ENCODE measurements around the gene MYCBPAP.

The MYCBPAP gene

DNA sequence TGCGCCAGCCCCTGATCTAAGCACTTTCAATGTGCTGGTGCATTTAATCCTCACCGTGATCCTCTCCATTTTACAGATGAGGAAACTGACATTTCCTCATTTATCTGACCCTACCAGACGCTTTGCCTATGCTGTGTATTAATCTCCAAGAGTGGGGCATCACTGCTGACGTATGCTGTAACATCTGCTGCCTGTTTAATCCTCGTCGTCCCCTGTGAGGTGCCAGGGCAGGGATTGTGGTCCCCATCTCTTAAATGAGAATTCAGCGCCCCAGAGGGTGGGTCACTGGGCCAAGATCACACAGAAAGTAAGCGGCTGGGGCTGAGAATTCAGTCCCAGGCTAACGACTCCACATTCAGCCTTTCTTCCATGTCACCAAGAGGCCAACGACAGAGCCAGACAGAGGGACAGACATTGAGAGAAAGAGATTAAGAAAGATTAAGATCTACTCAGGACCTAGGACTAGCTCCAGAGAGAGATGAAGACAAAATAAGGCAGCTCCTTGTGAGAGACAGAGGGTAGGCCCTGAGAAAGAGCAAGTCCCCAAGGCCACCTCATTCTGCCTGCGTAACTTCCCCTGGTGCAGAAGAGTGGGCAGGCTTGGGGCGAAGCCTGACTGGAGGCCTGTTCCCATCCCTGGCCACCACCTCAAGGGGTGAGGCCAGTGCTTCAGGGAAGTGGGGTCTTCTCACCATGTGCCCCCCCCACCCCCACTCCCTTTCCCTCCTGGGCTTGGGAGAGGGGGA, 65.8 kb downstream of the MYCBPAP start:
- no peak for DNase-seq

DNA sequence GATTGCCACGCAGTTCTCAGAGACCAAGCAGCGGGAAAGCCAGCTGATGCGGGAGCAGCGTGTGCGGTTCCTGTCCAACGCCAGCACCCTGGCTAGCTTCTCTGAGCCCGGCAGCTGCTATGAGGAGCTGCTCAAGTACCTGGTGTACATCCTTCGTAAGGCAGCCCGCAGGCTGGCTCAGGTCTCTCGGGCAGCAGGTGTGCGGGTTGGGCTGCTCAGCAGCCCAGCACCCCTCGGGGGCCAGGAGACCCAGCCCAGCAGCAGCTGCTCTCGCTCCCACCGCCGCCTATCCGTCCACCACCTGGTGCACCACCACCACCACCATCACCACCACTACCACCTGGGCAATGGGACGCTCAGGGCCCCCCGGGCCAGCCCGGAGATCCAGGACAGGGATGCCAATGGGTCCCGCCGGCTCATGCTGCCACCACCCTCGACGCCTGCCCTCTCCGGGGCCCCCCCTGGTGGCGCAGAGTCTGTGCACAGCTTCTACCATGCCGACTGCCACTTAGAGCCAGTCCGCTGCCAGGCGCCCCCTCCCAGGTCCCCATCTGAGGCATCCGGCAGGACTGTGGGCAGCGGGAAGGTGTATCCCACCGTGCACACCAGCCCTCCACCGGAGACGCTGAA, 67.5 kb downstream of the MYCBPAP start:
- DNase-seq = no peak

DNA sequence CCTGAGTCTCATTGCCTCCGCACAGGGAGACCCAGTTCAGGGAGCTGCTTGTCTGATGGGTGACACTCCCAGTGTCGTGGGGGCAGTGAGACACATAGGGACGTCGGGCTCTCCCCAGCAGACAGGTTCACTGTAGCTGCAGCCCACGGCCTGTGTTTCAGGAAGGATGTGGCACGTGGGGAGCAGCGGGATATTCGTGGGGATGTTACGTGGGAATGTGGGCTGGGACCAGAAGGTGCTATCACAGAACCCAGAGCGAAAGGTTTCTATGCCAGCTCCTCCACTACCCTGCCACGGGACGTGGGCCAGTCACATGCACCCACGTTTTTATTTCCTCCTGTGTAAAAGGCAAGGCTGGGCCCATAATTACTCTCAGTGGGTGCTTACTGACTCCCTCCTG, 68.6 kb downstream of the MYCBPAP start:
- no peak for DNase-seq

DNA sequence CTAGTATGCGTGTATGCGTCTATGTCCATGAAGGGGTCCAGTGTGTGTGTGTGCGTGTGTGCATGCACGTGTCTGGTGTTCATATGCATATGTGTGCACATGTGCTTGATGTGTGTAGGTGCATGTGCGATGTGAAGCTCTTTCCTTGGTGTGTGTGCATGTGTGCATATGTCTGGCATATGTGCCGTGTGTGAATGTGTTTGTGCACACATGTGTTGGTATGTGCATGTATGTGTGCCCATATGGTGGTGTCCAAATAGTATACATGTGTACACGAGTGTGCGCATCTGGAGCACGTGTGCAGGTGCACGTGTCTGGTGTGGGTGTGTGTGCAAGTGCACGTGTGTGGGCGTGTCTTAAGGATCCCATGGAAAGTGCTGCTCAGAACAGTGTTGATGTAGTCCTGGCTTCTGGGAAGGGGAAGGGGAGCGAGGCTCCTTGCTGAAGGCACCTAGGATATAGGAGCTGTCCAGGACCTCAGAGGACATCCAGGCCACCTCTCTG, 69.3 kb downstream of the MYCBPAP start:
- no peak for DNase-seq

DNA sequence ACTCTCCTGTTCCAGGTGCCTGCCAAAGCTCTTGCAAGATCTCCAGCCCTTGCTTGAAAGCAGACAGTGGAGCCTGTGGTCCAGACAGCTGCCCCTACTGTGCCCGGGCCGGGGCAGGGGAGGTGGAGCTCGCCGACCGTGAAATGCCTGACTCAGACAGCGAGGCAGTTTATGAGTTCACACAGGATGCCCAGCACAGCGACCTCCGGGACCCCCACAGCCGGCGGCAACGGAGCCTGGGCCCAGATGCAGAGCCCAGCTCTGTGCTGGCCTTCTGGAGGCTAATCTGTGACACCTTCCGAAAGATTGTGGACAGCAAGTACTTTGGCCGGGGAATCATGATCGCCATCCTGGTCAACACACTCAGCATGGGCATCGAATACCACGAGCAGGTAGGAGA, 69.9 kb downstream of the MYCBPAP start:
- no peak for DNase-seq

DNA sequence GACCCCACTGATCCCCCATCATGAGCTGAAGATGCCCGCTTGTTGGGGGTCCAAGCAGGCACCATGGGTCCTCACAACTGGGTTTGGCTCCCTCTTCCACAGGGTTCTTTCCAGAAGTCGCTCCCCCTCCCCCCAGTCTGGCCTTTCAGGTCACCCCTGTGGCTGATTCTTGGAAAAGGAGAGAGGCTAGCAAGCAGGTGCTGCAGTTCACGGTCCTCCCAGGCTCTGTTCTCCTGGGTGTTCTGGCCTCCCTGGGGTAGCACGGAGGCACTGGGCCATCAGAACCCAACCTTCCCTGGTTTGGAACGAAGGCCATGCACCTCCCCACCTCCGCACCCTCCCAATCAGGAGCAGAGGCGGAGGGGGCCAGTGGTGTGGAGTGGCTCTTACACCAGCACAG, 71.2 kb downstream of the MYCBPAP start:
- no peak for DNase-seq

DNA sequence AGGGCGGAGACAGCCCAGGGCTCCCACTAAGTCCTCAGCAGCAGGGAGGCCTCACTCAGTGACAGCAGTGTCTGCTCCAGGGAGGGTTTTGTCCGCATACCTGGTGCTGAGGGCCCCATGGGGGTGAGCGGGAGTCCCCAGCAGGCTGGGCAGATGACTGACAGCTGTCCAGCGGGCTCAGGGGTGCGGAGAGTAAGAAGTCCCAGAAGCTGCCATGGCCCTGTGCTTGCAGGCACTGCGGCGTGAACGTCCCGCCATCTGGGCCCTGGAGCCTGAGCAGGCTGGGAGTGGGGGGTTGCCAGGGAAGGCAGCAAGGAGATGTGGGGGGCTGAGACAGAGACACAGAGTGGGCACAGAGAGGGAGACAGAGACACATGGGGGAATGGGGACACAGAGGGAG, 72.4 kb downstream of the MYCBPAP start:
- DNase-seq = no peak

All from central memory CD4-positive, alpha-beta T cell (primary cell).